GM21423 (cell line): ENCODE measurements around the gene OR2T8.
A peak's percentile ranks its signal among the peaks of the same experiment; 100 is the strongest.

Source experiments
- ATAC-seq: cut with Tn5 transposase; IDR thresholded peaks from one replicate; pipeline ENCODE4 v1.9.1; 2021; ENCODE audit warnings: mild to moderate bottlenecking, moderate library complexity; ENCODE audit not compliant: unreplicated experiment

OR2T8 gene

GRCh38 chr1:247961791-247962190 lies 41.7 kb downstream of the OR2T8 start:
- ATAC-seq = no peak

- ATAC-seq = no peak
These were observed 43.0 kb downstream of the OR2T8 start for GRCh38 chr1:247962911-247963588.

- no peak for ATAC-seq
These were observed 44.9 kb downstream of the OR2T8 start, which contains the start of gene OR2AK2 for GRCh38 chr1:247964933-247965332. OR2AK2 (plus strand) TSS chr1:247965233; CDS start chr1:247965377, 144 bp downstream.

GRCh38 chr1:247966532-247967204 lies 46.6 kb downstream of the OR2T8 start:
- peak; percentile 80 for ATAC-seq
